GF-D8 (cell line): ENCODE measurements around the gene TMEM178B.
"Not testable (repeated sequence)": the region's sequence is repeated elsewhere in the genome, so short reads cannot be mapped to it uniquely, and the experiment has no call there.

Experiments used
- DNase-seq: peaks from one replicate; lab custom pipeline; 2025; lab: John Stamatoyannopoulos, UW

Gene TMEM178B

GRCh38 chr7:141185369-141185967, 111.6 kb downstream of the TMEM178B start:
- DNase-seq = no peak

- DNase-seq = no peak
These were observed 115.4 kb downstream of the TMEM178B start for GRCh38 chr7:141189231-141189630.

GRCh38 chr7:141190495-141190894, 116.6 kb downstream of the TMEM178B start:
- DNase-seq = no peak

DNA sequence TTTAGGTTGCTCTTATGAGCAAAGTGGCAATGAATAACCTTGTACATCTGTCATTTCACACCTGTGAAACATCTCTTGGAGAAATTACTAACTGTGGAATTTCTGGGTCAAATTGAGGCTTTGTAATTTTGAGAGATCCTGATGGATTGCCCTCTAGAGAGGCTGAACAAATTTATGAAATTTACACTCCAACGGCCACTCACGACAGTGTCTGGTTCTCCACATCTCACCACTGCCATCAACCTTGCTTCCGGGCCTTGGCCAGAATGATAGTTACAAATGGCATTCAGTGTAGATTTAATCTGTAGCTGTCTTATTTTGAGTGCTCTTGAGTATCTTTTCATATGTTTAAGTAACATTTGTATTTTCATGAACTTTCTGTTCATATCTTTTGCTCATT, 117.4 kb downstream of the TMEM178B start:
- no peak for DNase-seq

DNA sequence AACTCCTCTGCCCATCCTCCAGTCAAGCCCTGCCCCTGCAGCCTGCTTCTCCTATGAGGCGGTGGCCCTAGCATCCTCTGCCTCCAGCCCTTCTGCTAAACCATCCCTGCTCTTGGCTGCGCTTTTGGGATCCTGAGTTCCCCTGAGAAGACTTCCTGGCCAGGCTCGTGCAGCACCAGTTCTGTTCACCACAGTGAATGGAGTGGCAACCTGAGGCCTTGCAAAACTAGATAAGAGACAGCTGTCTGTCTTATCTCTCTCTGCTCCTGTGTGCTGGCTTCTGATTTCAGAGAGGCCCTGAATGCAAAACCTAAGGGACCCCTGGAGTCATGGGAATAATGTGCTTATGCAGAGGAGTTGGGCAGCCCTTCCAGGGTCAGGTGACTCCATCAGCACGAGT, 119.2 kb downstream of the TMEM178B start:
- DNase-seq = no peak

GRCh38 chr7:141195722-141196121, 121.9 kb downstream of the TMEM178B start:
- not testable (repeated sequence) for DNase-seq

GRCh38 chr7:141198194-141198958, 124.5 kb downstream of the TMEM178B start:
- no peak for DNase-seq

- DNase-seq = no peak
These were observed 126.6 kb downstream of the TMEM178B start for GRCh38 chr7:141200191-141201108.

DNA sequence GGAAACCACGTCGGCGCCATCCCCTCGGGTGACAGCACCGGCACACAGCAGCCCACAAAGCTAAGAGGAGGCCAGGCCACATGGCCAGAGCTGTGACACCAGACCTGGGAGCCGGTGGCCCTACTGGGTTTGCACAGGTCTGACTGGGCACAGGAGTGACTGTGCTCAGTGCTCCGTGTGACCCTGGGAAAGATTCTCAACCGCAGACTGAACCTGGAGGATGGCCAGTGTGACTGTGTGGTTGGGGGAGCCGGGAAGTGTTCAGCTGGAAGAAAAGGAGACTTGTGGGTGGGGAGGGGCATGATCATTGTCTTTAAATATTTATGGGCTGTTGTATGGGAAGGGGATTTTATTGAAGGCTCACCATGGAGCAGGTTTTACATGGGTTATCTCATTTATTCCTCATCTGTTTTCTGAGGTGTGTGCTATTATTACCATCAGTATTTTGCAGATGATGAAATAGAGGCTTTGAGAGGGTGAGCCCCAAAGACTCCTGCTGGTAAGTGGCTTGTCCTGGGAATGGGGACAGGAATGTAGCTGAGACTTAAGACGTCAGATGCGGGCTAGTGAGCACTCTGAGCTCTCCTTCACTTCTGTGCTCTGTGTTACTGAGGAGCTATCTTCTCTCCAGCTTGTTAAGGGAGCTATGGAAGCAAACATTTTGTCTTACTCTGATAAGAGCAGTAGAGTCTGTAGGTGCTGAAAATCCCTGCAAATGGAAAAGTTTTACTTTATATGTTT, 127.5 kb downstream of the TMEM178B start:
- DNase-seq = no peak

GRCh38 chr7:141202535-141202934, 128.7 kb downstream of the TMEM178B start:
- DNase-seq = no peak

DNA sequence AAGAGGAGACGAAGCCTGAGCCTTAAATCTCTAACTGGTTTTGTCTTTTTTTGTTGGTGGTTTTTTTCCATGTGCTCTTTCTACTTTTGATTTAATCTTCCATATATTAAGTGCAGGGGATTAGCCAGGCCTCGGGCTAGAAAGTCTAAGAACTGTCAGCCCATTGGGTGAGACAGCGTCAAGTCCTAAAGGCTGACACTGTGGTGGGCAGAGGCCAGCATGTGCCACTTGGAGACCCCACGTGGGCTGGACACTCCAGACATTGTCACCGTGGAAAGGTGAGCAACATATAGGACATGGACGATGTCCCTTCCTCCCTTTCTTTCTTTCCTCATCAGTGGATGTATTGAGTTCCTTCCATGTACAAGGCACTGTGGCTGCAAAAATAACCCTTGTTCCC, 129.3 kb downstream of the TMEM178B start:
- DNase-seq = no peak

DNA sequence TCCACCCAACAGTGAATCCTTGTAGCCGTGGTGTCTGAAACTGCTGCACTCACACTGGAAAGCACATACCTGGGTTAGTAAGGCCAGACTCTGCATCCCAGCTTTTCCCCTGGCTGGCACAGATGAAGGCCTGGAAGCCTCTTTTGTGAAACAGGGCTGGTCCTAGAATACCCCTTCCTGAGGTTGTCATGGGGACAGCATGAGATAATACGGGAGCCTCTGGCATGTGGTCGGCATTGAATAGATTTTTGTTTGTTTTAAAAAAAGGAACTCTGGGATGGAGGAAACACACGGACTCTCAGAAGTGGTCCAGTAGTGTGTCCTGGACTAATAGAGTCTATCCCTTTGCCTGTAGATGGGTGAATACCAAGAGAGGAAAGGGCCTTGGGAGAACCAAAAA, 129.7 kb downstream of the TMEM178B start:
- DNase-seq = no peak

DNA sequence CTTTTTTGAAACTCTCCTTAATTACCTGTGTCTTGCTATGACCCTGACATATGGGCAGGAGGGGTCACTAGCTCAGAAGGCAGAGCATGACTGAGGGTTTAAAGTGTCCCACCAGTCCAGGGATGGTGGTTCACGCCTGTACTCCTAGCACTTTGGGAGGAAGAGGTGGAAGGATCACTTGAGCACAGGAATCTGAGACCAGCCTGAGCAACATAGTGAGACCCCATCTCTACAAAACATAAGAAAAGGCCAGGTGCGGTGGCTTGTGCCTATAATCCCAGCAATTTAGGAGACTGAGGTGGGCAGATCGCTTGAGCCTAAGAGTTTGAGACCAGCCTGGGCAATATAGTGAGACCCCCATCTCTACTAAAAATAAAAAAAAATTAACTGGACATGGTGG, 133.8 kb downstream of the TMEM178B start:
- no peak for DNase-seq

- DNase-seq = no peak
These were observed 134.7 kb downstream of the TMEM178B start for GRCh38 chr7:141208539-141208938.

DNA sequence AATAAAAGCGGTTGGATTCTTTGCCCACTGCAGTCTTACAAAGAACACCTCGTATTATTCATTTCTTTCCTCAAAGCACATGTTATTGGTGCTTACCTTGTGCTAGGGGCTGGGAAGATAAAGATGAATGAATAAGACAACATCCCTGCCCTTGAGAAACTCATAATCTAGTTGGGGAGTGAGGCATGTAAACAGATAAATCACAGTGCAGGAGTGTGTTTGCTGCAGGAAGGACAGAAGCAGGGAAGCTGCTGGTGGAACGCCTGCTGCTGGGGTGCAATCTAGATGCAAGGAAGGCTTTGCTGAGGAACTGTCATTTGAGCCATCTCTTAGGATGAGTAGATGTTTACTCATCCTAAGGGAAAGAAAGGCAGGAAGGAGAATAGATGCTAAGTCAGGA, 135.6 kb downstream of the TMEM178B start:
- no peak for DNase-seq

GRCh38 chr7:141210862-141211261, 137.0 kb downstream of the TMEM178B start:
- no peak for DNase-seq

GRCh38 chr7:141213226-141213625, 139.4 kb downstream of the TMEM178B start:
- DNase-seq = no peak

DNA sequence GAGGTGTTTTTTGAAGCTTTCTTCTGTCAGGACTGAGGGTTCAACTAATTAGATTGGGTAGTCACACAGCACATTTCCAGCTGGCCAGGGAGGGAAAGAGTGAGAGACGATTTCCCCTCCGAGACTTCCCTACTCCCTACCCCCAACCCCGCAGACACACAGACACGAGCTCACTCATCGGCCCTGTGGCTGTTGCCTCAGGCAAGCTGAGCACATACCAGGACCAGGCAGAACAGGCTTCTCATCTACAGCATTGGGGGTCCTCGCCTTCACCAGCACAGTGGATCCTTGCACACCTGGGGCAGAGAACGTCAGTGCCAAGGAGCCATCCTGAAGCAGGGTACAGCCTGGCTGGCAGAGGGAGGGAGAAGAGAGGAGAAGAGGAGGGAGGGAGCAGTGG, 144.1 kb downstream of the TMEM178B start:
- no peak for DNase-seq

DNA sequence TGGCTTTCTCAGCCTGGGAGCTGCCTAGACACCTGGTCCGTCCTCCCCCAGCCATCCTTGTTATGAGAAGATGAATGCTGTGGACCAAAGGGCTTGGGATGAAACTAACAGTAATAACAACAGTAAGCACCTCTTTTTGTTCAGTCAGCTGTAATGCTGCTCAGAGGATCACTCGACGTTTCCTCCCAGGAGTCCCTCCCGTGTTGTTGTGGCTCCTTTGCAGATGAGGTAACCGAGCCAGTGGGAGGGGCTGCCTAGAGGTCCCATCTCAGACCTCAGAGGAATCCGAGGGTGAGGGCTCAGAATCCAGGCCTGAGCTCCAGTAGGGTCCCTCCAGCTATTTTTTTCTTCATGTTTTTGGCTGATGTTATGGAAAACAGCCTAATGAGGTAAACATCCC, 145.1 kb downstream of the TMEM178B start:
- no peak for DNase-seq

- DNase-seq = no peak
These were observed 146.5 kb downstream of the TMEM178B start for GRCh38 chr7:141220263-141220880.

GRCh38 chr7:141221007-141221612, 147.2 kb downstream of the TMEM178B start:
- no peak for DNase-seq
